ENCODE results near the gene MIA. TPM values are rescaled to one million over a fixed set of nuclear protein-coding genes. Genes with fewer than 3 reads are reported as not detected.

The MIA gene
- total and polyA plus RNA-seq, 2 experiments from 2014 or later, result not detected

DNA sequence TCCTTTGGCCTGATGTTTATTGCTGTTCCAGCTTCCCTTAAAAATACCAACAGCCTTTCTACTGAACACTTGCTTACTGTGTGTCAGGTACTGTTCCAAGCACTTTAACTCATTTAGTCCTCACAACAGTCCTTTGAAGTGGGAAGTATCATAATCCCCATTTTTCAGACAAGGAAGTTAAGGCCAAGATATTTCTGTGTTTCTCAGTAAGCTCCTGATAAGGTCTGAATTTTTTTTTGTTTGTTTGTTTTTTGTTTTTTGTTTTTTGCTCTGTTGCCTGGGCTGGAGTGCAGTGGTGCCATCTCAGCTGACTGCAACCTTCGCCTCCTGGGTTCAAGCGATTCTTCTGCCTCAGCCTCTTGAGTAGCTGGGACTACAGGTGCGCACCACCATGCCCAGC is 16.8 kb upstream of the MIA start:
- H3K27ac ChIP-seq, result no peak overlapping the region
- H3K27me3 ChIP-seq (replicated peaks; ENCODE audit: insufficient read depth), result no peaks in the 10 kb centered on the region
- no peaks in the 10 kb centered on the region for H3K9me3 ChIP-seq (ENCODE audit: low read depth)
- H3K79me2 ChIP-seq (ENCODE audit: insufficient read depth), result peaks cover 82% of the 10 kb centered on the region
- H3F3A ChIP-seq (ENCODE audit: insufficient read depth), result peaks cover 6% of the 10 kb centered on the region; the same call in 1 of the 2 replicates
- H3K9ac ChIP-seq, result no peak overlapping the region
- 88 to 99% methylated on average over 3 of the region's 3 CpGs for WGBS, 2 experiments (ENCODE audit: low coverage in 1 of 2, low lambda C conversion rate in 2 of 2, missing lambda C conversion rate in 2 of 2)
- no peak for TF ChIP-seq EZH2phosphoT487 (IDR thresholded peaks at IDR 0.05; ENCODE audit: insufficient read depth, low read depth)
- H2AFZ ChIP-seq, result no peak overlapping the region
- in situ Hi-C loops (cut with MboI), result no loop called here
- H3K9me2 ChIP-seq (ENCODE audit: insufficient read depth), result no peaks in the 10 kb centered on the region
- H3K4me3 ChIP-seq, result no peak overlapping the region
- peaks cover 10% of the 10 kb centered on the region for H3K4me1 ChIP-seq (ENCODE audit: insufficient read depth)
- no peak for DNase-seq
- H3K36me3 ChIP-seq (ENCODE audit: low read depth), result peaks cover 42% of the 10 kb centered on the region
- H4K20me1 ChIP-seq (ENCODE audit: insufficient read depth), result no peaks in the 10 kb centered on the region
- H3K4me2 ChIP-seq (ENCODE audit: unreplicated experiment), result no peak overlapping the region

- DNase-seq, result no peak
- Histone ChIP-seq H3K36me3 (ENCODE audit: low read depth) (peaks cover 50% of the 10 kb centered on the region), H3K4me3 (no peak overlapping the region), H3K27me3 (replicated peaks; ENCODE audit: insufficient read depth) (no peaks in the 10 kb centered on the region), H2AFZ (no peak overlapping the region), H3K9ac (no peak overlapping the region), H3K4me1 (ENCODE audit: insufficient read depth) (peaks cover 7% of the 10 kb centered on the region), H3K9me3 (ENCODE audit: low read depth) (no peaks in the 10 kb centered on the region), H3K27ac (no peak overlapping the region), H3K79me2 (ENCODE audit: insufficient read depth) (peaks cover 74% of the 10 kb centered on the region), H3F3A (ENCODE audit: insufficient read depth) (peaks cover 4% of the 10 kb centered on the region; the same call in 1 of the 2 replicates), H3K4me2 (ENCODE audit: unreplicated experiment) (no peak overlapping the region), H3K9me2 (ENCODE audit: insufficient read depth) (no peaks in the 10 kb centered on the region), H4K20me1 (ENCODE audit: insufficient read depth) (no peaks in the 10 kb centered on the region)
- WGBS, 2 experiments (ENCODE audit: low coverage in 1 of 2, low lambda C conversion rate in 2 of 2, missing lambda C conversion rate in 2 of 2), result 86 to 90% methylated on average over 10 to 13 of the region's 13 CpGs
- in situ Hi-C loops (cut with MboI), result no loop called here
- TF ChIP-seq EZH2 (IDR thresholded peaks at IDR 0.05; ENCODE audit: insufficient read depth, poor library complexity, severe bottlenecking) (no peak), EZH2phosphoT487 (IDR thresholded peaks at IDR 0.05; ENCODE audit: insufficient read depth, low read depth) (no peak)
These were observed 16.0 kb upstream of the MIA start for GRCh38 chr19:40759352-40759751.

GRCh38 chr19:40762754-40763470 is 12.4 kb upstream of the MIA start:
- H3K79me2 ChIP-seq (ENCODE audit: insufficient read depth), result peaks cover 40% of the 10 kb centered on the region
- TF ChIP-seq EZH2phosphoT487 (IDR thresholded peaks at IDR 0.05; ENCODE audit: insufficient read depth, low read depth), result no peak
- TF ChIP-seq EZH2 (IDR thresholded peaks at IDR 0.05; ENCODE audit: insufficient read depth, poor library complexity, severe bottlenecking), result no peak
- H3K4me2 ChIP-seq (ENCODE audit: unreplicated experiment), result no peak overlapping the region
- in situ Hi-C loops (cut with MboI), result no loop called here
- H3K27me3 ChIP-seq (replicated peaks; ENCODE audit: insufficient read depth), result no peaks in the 10 kb centered on the region
- no peak overlapping the region for H3K9ac ChIP-seq
- H2AFZ ChIP-seq, result no peak overlapping the region
- H3K9me2 ChIP-seq (ENCODE audit: insufficient read depth), result no peaks in the 10 kb centered on the region
- H3F3A ChIP-seq (ENCODE audit: insufficient read depth), result 0 out of 2 replicates have a peak, but pooled peaks cover 5% of the 10 kb centered on the region
- no peak overlapping the region for H3K27ac ChIP-seq
- peaks cover 66% of the 10 kb centered on the region for H3K36me3 ChIP-seq (ENCODE audit: low read depth)
- no peaks in the 10 kb centered on the region for H3K4me1 ChIP-seq (ENCODE audit: insufficient read depth)
- 87 to 90% methylated on average over 16 to 17 of the region's 17 CpGs for WGBS, 2 experiments (ENCODE audit: low coverage in 1 of 2, low lambda C conversion rate in 2 of 2, missing lambda C conversion rate in 2 of 2)
- no peaks in the 10 kb centered on the region for H4K20me1 ChIP-seq (ENCODE audit: insufficient read depth)
- no peak overlapping the region for H3K4me3 ChIP-seq
- DNase-seq, result no peak
- no peaks in the 10 kb centered on the region for H3K9me3 ChIP-seq (ENCODE audit: low read depth)

DNA sequence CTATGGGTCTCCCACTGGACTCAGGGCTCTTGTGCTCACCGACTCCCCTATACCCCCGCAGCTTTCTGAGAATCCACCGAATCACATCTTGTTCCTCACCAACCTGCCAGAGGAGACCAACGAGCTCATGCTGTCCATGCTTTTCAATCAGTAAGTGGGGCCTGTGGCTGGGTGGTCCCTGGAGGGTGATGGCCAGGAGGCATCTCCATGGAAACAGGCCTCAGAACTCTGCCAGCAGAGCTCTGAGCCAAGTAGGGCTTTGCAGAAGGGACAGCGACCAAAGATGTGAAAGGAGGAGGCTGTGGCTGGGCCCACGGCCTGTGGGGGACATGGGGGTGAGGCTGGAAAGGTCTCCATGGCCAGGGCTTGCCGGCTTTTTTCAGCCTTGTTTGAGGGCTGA is 11.8 kb upstream of the MIA start:
- H3K9me3 ChIP-seq (ENCODE audit: low read depth), result no peaks in the 10 kb centered on the region
- 96 to 97% methylated on average over 7 of the region's 7 CpGs for WGBS, 2 experiments (ENCODE audit: low coverage in 1 of 2, low lambda C conversion rate in 2 of 2, missing lambda C conversion rate in 2 of 2)
- H3K27me3 ChIP-seq (replicated peaks; ENCODE audit: insufficient read depth), result no peaks in the 10 kb centered on the region
- no peaks in the 10 kb centered on the region for H4K20me1 ChIP-seq (ENCODE audit: insufficient read depth)
- no peak for TF ChIP-seq EZH2 (IDR thresholded peaks at IDR 0.05; ENCODE audit: insufficient read depth, poor library complexity, severe bottlenecking)
- no peak for TF ChIP-seq EZH2phosphoT487 (IDR thresholded peaks at IDR 0.05; ENCODE audit: insufficient read depth, low read depth)
- no peak overlapping the region for H3K9ac ChIP-seq
- H3K4me3 ChIP-seq, result no peak overlapping the region
- no peak overlapping the region for H2AFZ ChIP-seq
- 0 out of 2 replicates have a peak, but pooled peaks cover 5% of the 10 kb centered on the region for H3F3A ChIP-seq (ENCODE audit: insufficient read depth)
- in situ Hi-C loops (cut with MboI), result no loop called here
- no peaks in the 10 kb centered on the region for H3K4me1 ChIP-seq (ENCODE audit: insufficient read depth)
- H3K36me3 ChIP-seq (ENCODE audit: low read depth), result peaks cover 60% of the 10 kb centered on the region
- H3K27ac ChIP-seq, result no peak overlapping the region
- peaks cover 34% of the 10 kb centered on the region for H3K79me2 ChIP-seq (ENCODE audit: insufficient read depth)
- H3K9me2 ChIP-seq (ENCODE audit: insufficient read depth), result no peaks in the 10 kb centered on the region
- H3K4me2 ChIP-seq (ENCODE audit: unreplicated experiment), result no peak overlapping the region
- DNase-seq, result no peak

Measured in GM23248 (cell line).